Measurements from ENCODE around the gene TCF12.

Gene TCF12

DNA sequence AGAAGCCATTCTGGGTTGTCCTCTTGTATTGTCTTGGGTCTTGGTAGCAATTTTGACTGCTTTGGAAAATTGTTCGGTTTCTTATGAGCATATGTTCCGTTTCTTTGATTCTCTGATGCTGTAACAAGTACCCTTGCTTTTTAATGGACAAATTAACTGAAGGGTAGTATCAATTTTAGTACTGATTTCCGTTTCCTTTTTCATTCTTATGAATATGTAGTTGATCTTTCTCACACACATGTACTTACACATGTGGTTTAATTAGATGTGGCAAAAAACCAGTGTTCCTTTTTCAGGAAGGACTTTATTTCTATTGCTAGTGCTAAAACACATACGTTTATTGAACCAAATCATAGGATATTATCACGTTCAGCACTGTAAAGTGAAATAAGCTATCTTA, 119.1 kb downstream of the TCF12 start:
- Histone ChIP-seq H3K9me2 (ENCODE audit: low read depth, low read length) (no peaks in the 10 kb centered on the region), H4K20me1 (ENCODE audit: insufficient read depth, low read length) (no peaks in the 10 kb centered on the region), H2AFZ (ENCODE audit: low read length) (no peak overlapping the region), H3K79me2 (ENCODE audit: insufficient read depth, low read length) (peaks cover 85% of the 10 kb centered on the region), H3K4me2 (ENCODE audit: low read length) (no peak overlapping the region), H3F3A (ENCODE audit: insufficient read depth, low read length) (no peaks in the 10 kb centered on the region), H3K27me3 (ENCODE audit: insufficient read depth, low read length) (no peaks in the 10 kb centered on the region), H3K9me3 (ENCODE audit: low read length) (no peaks in the 10 kb centered on the region), H3K27ac (ENCODE audit: low read depth, low read length, poor library complexity, severe bottlenecking) (no peak overlapping the region), H3K36me3 (ENCODE audit: insufficient read depth, low read length) (no peaks in the 10 kb centered on the region), H3K4me3 (ENCODE audit: low read depth, low read length, poor library complexity, severe bottlenecking) (no peak overlapping the region), H3K4me1 (ENCODE audit: insufficient read depth, low read length, severe bottlenecking) (peaks cover 13% of the 10 kb centered on the region), H3K9ac (ENCODE audit: low read length) (no peak overlapping the region)
- TF ChIP-seq, protein P1, sequence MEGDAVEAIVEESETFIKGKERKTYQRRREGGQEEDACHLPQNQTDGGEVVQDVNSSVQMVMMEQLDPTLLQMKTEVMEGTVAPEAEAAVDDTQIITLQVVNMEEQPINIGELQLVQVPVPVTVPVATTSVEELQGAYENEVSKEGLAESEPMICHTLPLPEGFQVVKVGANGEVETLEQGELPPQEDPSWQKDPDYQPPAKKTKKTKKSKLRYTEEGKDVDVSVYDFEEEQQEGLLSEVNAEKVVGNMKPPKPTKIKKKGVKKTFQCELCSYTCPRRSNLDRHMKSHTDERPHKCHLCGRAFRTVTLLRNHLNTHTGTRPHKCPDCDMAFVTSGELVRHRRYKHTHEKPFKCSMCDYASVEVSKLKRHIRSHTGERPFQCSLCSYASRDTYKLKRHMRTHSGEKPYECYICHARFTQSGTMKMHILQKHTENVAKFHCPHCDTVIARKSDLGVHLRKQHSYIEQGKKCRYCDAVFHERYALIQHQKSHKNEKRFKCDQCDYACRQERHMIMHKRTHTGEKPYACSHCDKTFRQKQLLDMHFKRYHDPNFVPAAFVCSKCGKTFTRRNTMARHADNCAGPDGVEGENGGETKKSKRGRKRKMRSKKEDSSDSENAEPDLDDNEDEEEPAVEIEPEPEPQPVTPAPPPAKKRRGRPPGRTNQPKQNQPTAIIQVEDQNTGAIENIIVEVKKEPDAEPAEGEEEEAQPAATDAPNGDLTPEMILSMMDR (IDR thresholded peaks at IDR 0.05; ENCODE audit: low read length): no peak
- TF ChIP-seq EZH2 (IDR thresholded peaks at IDR 0.05; ENCODE audit: borderline replicate concordance, low read length): no peak

DNA sequence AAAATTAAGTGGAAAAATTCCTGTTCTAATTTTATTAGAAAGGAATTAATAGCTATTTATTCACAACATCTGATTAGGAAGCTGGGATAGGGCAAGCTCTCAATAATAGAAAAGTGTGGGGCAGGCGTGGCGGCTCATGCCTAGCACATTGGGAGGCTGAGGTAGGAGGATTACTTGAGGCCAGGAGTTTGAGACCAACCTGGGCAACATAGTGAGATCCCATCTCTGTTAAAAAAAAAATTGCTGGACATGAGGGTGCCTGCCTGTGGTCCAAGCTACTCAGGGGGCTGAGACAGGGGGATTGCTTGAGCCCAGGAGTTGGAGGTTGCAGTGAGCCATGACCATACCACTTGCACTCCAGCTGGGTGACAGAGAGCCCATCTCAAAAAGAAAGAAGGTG, 119.6 kb downstream of the TCF12 start:
- Histone ChIP-seq H3K27ac (ENCODE audit: low read depth, low read length, poor library complexity, severe bottlenecking) (no peak overlapping the region), H3K79me2 (ENCODE audit: insufficient read depth, low read length) (peaks cover 85% of the 10 kb centered on the region), H3K27me3 (ENCODE audit: insufficient read depth, low read length) (no peaks in the 10 kb centered on the region), H2AFZ (ENCODE audit: low read length) (no peak overlapping the region), H3F3A (ENCODE audit: insufficient read depth, low read length) (no peaks in the 10 kb centered on the region), H3K4me2 (ENCODE audit: low read length) (no peak overlapping the region), H3K9me2 (ENCODE audit: low read depth, low read length) (no peaks in the 10 kb centered on the region), H4K20me1 (ENCODE audit: insufficient read depth, low read length) (no peaks in the 10 kb centered on the region), H3K9ac (ENCODE audit: low read length) (no peak overlapping the region), H3K36me3 (ENCODE audit: insufficient read depth, low read length) (no peaks in the 10 kb centered on the region), H3K4me3 (ENCODE audit: low read depth, low read length, poor library complexity, severe bottlenecking) (no peak overlapping the region), H3K9me3 (ENCODE audit: low read length) (no peaks in the 10 kb centered on the region), H3K4me1 (ENCODE audit: insufficient read depth, low read length, severe bottlenecking) (peaks cover 15% of the 10 kb centered on the region)
- no peak for TF ChIP-seq EZH2 (IDR thresholded peaks at IDR 0.05; ENCODE audit: borderline replicate concordance, low read length)
- TF ChIP-seq, protein P1 (IDR thresholded peaks at IDR 0.05; ENCODE audit: low read length): no peak

DNA sequence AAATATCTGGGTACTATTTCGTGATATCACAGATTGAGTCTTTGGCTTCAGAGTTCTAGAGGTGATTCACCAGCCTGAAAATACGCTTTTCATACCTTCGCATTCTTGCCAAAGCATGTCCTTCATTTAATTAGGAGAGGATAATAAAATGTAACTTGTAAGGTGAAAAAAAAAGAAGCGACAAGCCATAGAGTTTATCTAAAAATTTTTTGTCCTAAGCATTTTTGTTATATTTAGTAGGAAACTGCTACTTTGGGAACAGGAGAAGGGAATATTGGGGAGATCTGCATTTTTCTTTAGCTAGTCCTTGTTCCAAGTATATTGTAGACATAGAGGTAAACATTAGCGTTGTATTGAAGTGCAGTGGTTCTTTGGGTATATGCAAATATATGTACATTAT, 120.1 kb downstream of the TCF12 start:
- Histone ChIP-seq H3K4me2 (ENCODE audit: low read length) (no peak overlapping the region), H4K20me1 (ENCODE audit: insufficient read depth, low read length) (no peaks in the 10 kb centered on the region), H3K27ac (ENCODE audit: low read depth, low read length, poor library complexity, severe bottlenecking) (no peak overlapping the region), H3K4me1 (ENCODE audit: insufficient read depth, low read length, severe bottlenecking) (peaks cover 20% of the 10 kb centered on the region), H3F3A (ENCODE audit: insufficient read depth, low read length) (no peaks in the 10 kb centered on the region), H3K27me3 (ENCODE audit: insufficient read depth, low read length) (no peaks in the 10 kb centered on the region), H3K9me2 (ENCODE audit: low read depth, low read length) (no peaks in the 10 kb centered on the region), H3K36me3 (ENCODE audit: insufficient read depth, low read length) (no peaks in the 10 kb centered on the region), H3K9me3 (ENCODE audit: low read length) (no peaks in the 10 kb centered on the region), H3K4me3 (ENCODE audit: low read depth, low read length, poor library complexity, severe bottlenecking) (no peak overlapping the region), H2AFZ (ENCODE audit: low read length) (no peak overlapping the region), H3K9ac (ENCODE audit: low read length) (no peak overlapping the region), H3K79me2 (ENCODE audit: insufficient read depth, low read length) (peaks cover 85% of the 10 kb centered on the region)
- TF ChIP-seq EZH2 (IDR thresholded peaks at IDR 0.05; ENCODE audit: borderline replicate concordance, low read length): no peak
- TF ChIP-seq, protein P1 (IDR thresholded peaks at IDR 0.05; ENCODE audit: low read length): no peak
